HL-60/S4 treated with phorbol 12-myristate 13-acetate at 8.2 ng/mL for 4 days and 3 days (cell line): ENCODE data around the gene MAFG.

Experiments
- in situ Hi-C: fragments of 300-500 bp; cut with MboI; formaldehyde crosslinking; loops from 2 replicates; pipeline ENCODE4 v1.15.0; 2022; ENCODE audit warnings: low sequenced_read_pairs

MAFG gene

DNA sequence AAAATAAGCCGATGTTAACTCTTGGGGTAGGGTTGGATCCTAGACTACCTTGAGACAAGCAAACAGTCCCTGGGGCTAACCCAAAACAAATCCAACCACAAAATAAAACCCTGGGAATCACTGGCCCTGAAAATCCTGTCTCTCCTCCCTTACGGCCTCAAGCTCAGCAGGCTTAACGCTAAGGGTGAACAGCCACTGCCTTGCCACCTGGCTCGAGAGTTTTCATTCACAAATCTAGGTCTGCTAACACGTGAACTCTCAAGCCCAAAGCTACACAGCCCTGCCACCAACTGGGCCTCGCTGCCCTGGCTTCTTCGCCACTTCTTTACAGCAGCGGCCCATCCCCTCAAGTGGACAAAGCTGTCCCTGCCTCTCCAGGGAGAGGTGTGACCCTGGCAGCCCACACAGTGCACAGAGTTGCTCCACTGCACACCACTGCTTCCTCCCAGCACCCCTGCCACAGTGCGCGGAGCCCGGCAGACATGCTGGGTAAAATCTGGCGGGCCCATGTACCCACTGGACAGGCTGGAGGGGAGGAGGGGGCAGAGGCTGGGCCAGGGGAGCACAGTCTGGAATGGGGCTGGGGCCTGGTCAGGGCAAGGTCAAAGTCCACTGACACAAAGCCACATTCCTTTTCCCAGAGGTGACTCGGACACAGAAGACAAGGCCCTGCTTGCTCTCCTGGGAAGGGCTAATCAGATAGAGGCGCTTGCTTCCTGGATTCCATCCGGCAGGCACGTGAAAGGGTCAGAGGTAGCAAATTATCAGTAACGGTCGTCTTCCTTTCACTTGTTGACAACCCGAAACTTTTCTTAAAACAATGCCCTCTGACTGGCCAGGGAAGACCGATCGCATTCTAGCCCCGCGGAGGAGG, 17.3 kb downstream of the MAFG start:
- in situ Hi-C loops = no loop called here

GRCh38 chr17:81909231-81909630, 18.3 kb downstream of the MAFG start:
- in situ Hi-C loops = no loop called here

- in situ Hi-C loops = no loop called here
Observed at GRCh38 chr17:81908793-81909192, 18.7 kb downstream of the MAFG start.

GRCh38 chr17:81907219-81908145, 20.1 kb downstream of the MAFG start:
- in situ Hi-C loops = no loop called here

DNA sequence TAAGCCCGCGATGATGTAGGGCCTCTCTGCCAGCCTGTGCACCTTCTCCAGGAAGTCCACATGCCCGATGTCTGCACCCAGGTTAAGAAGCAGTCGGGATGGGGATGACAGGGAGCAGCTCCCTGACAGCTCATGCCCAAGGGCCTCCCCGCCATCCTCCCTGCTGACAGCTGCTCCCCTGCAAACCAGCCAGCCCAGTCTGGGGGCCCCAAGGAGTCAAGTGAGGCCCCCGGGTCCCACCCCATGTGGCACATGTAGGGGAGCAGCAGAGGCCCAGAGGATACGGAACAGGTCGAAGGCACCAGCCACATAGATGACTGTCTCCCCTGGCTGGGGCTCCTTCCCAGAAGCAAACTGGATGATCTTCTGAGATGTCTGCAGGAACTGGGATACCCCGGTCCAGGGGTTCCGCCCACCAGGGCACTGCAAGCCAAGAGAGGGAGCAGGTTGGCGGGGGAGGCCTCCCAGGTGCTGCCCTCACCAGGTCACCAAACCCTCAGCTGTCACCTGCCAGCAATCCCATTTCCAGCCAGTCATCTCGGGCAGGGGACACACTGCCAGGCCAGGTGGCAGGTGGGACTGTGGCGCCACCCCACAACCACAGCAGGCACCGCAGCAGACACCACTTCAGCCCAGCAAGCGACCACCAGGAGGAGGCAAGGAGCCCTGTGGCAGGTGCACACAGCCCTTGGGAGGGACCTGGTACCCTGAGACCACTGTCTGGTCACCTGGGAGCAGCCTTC, 20.9 kb downstream of the MAFG start:
- in situ Hi-C loops = no loop called here

- in situ Hi-C loops = no loop called here
Observed at GRCh38 chr17:81905993-81906392, 21.5 kb downstream of the MAFG start.

DNA sequence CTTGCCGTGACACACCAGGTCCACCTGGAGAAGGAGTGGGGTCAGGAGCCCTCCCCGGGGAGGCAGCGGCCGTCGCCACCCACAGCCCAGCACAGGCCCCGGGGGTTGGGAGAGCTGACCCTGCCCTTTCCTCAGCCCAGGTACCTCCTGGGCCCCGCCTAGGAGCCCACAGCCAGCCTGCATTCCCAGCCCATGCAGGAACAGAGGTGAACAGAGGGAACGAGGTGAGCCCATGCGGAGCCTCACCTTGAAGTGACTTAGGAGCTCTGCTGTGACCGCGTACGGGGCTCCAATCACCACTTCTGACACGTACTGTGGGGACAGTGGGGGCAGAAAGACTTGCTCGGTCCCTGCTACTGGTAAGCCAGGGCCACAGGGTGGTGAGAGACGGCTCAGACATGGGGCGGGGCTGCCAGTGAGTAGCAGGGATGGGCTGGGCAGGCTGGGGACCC, 22.1 kb downstream of the MAFG start:
- in situ Hi-C loops = no loop called here

- in situ Hi-C loops = no loop called here
Observed at GRCh38 chr17:81904600-81905423, 22.7 kb downstream of the MAFG start.

- in situ Hi-C loops = no loop called here
Observed at GRCh38 chr17:81903896-81904599, 23.5 kb downstream of the MAFG start.

GRCh38 chr17:81903415-81903831, 24.1 kb downstream of the MAFG start:
- in situ Hi-C loops = no loop called here

- in situ Hi-C loops = no loop called here
Observed at GRCh38 chr17:81902653-81903414, 24.7 kb downstream of the MAFG start.

DNA sequence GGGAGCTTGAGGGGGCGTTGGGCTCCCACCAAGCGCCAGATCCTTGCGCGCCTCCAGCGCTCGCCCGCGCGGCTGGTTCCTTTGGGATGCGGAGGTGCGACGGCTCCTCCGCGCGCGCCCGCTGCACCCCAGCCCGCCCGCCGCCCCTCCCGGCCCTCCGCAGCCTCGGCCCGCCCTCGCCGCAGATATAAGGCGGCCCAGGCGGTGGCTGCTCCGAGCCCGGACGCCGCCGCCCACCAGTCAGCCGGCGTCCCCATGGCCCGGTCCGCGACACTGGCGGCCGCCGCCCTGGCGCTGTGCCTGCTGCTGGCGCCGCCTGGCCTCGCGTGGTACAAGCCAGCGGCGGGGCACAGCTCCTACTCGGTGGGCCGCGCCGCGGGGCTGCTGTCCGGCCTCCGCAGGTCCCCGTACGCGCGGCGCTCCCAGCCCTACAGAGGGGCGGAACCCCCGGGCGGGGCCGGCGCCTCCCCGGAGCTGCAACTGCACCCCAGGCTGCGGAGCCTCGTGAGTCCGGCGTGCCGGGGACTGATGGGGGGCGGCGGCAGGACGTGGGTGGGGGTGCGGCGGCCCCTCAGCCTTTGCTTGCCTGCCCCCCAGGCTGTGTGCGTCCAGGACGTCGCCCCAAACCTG, 25.4 kb downstream of the MAFG start, which contains the start of gene NPB:
Gene NPB, plus strand, starts transcription at position 216 of the 630 bp plus-strand sequence. Its CDS starts 40 bp downstream, at position 256.
- in situ Hi-C loops = no loop called here

DNA sequence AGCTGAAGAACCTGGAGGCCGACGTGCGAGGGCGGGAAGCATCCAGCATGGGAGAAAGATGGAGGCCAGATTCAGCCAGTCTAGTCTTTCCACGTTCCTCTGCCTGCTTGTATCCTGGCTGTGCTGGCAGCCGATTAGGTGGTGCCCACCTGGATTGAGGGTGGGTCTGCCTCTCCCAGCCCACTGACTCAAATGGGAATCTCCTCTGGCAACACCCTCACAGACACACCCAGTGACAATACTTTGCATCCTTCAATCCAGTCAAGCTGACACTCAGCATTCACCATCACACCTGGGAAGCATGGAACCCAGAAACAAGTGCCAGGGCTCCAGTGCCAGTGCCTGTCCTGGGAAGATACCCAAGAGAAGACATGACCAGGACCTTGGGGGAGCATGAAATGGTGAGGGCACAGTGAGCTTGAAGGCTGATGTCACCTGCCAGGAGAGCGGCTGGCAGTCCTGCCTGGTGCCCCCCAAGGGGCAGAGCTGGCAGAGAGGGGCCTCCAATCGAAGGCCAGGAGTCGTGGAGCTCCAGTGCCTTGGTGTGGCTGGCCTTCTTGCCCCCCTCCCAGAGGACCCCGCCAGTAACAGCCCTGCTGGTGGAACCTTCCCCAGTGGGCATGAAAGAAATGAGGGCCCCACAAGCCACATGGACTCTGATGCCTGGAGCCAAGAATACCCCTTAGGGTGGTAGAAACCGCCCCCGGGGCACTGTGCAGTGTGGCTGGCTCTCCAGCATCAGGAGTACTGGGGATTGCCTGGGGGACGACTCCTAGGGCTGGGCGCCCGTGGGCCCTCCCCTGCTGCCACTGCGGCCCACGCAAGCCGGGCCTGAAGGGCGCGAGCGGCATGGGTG, 26.1 kb downstream of the MAFG start:
- in situ Hi-C loops = no loop called here

- in situ Hi-C loops = no loop called here
Observed at GRCh38 chr17:81900181-81900820, 27.2 kb downstream of the MAFG start.

DNA sequence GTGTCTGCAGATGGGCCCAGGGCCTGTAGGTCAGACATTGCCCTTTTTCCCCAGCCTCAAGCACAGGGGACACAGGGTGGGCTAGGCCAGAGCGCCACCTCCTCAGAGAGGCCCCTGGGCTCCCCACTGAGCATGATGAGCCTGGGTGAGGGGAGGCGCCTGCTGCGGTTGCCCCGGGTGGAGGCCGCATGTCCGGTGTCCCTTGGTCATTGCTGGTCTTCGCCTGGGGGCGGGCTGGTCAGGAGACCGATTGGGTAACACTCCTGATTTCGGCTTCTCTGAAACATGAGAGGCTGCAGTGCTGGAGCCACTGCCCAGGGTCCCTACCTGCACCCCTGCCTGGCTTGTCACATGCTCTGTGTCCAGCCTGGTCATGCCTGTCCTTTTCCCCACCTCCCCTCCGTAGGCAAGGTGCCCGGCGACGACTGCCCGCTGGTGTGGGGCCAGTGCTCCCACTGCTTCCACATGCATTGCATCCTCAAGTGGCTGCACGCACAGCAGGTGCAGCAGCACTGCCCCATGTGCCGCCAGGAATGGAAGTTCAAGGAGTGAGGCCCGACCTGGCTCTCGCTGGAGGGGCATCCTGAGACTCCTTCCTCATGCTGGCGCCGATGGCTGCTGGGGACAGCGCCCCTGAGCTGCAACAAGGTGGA, 27.9 kb downstream of the MAFG start:
- in situ Hi-C loops = no loop called here

DNA sequence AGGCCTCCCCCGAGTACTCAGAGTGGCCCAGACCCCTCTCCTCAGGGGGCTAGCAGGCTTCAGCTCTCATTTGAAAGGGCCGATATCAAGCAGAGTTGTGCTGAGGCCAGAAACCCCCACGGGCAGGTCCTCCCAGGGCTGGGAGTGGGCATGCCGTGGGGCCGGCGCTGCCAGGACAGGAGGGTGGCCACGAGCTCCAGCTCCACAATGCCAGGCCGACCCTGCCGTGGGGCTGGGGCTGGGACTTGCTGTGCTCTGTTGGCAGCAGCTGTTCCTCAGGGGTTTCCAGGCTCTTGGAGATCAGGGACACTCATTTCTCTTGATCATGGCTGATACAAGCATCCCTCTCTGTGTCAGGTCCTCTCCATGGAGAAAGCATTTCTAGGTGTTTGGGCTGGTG, 28.6 kb downstream of the MAFG start:
- in situ Hi-C loops = no loop called here
